NCI-H2227 (cell line): ENCODE measurements around the gene KIF21A.
"Not testable (repeated sequence)": the region's sequence is repeated elsewhere in the genome, so short reads cannot be mapped to it uniquely, and the experiment has no call there.

ENCODE experiments used
- DNase-seq: peaks from one replicate; lab custom pipeline; 2025; ENCODE audit not compliant: unreplicated experiment; lab: John Stamatoyannopoulos, UW

The KIF21A gene

DNA sequence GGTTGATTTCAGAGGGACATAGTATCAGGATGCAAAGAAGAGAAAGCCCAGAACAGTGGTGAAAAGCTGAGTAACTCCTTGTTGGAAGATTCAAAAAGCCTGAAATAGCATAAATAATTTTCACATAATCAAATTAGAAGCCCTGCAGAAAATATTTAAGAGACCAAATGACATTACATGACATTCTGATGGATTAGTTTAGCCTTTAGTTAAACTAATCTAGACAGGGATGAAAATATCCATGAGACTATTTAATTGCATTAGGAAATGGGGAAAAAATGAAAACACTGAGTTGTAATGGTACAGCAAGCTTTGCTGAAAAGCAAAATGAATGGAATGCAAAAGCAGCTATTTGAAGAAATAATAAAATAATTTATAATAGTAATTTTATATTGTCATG, 91.8 kb downstream of the KIF21A start:
- DNase-seq = no peak

DNA sequence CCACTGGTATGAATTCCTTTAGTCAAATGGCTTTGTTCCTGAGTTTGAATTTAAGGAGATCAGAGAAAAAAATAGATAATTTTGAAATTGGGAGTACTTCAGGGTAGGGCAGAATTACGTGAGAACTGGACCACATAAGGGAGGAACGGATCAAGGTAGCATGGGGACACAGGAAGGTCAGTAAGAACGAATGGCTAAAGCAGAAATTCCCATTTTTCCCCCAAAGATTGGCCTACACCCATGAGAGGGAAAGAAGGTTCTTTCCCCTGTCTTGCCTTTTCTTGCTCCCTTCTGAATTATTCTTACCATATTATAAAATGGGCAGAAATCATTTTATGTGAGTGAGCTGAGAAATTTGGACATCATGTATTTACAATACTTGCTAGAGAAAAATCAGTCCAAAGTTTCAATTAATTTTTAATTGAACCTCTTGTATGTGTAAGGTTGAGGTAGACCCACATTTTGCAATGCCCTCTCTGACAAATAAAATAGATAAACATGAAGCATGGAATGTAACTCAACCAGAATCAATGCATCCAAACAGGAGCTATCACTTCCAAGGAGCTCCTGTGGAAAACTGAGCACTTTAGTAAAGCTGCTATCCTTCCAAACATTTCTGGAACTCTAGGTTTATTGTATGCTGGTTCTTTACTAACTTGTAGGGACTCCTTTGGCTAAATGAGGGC, 93.8 kb downstream of the KIF21A start:
- DNase-seq = no peak

DNA sequence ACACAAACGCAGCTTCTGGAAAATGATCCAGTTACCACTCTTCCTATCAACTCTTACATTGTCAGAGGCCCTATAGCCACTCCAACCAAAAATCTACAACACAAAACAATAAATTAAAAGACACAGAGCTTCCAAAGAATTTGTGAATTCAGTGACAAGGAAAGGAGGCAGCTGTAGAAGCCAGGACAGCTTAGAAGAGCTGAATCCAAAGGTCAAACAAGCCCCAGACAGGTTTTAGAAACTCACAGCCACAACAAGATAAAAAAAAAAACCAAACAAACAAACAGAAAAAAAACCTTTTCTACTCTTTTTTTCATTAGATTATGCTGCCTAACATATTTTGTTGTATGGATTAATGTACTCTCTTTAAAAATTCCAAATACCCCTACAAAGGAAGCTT, 94.4 kb downstream of the KIF21A start:
- DNase-seq = no peak

- no peak for DNase-seq
These were observed 98.0 kb downstream of the KIF21A start for GRCh38 chr12:39344926-39345325.

DNA sequence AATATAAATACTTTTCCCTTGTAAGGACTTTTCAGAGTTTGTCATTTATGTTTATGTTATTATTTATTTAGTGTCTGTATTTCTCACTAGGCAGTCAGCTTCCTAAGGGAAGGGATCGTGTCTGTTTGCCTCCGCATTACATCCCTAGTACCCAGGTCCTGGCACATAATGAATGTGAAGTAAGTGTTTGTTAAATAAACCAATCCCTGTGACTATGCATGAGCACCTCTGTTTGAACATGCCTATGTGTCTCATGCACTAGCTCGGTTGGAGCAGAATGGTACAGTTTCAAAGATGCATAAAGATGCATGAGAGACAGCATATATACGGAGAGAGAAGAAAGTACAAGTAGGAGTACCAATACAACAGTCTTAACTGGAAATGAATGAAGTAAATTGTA, 99.3 kb downstream of the KIF21A start:
- no peak for DNase-seq

DNA sequence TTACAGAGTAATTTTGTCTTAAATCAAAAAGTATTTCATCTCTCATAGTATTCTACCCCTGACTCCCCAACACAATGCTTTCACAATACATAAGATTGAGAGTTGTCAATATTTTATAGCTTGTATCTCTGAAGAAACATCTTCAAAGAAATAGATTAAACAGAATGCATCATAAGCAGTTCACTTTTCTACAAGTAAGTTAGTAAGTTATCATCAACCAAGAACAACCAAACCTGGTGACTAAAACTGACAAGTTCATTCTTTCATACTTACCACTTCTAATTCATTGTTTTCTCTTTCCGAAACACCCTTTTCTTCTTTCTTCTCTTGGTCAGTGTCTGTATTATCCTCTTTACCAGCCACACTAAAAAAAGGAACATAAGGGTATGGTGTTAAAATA, 101.2 kb downstream of the KIF21A start:
- DNase-seq = no peak

GRCh38 chr12:39341179-39341578, 101.7 kb downstream of the KIF21A start:
- DNase-seq = no peak

GRCh38 chr12:39332661-39333175, 110.2 kb downstream of the KIF21A start:
- no peak for DNase-seq

- DNase-seq = no peak
These were observed 111.2 kb downstream of the KIF21A start for GRCh38 chr12:39331539-39332261.

GRCh38 chr12:39329876-39330275, 113.0 kb downstream of the KIF21A start:
- DNase-seq = no peak

DNA sequence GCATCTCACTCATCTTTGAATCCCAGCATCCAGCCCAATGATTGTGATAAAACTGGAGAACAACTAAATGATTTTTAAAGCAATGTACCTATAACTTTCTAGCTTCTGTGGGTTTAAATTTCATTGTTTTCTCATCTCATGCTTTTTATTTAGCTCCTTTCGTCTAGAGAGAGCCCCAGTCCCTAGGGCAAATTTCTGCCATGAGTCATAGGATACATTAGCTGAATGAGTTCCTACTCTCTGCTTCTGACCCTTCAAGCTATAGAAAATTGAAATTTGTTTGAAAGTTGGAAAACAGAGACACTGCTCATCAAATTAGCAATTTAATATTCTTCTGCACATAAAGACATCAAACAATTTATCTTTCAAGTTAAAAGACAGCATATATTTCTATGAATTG, 113.9 kb downstream of the KIF21A start:
- no peak for DNase-seq

DNA sequence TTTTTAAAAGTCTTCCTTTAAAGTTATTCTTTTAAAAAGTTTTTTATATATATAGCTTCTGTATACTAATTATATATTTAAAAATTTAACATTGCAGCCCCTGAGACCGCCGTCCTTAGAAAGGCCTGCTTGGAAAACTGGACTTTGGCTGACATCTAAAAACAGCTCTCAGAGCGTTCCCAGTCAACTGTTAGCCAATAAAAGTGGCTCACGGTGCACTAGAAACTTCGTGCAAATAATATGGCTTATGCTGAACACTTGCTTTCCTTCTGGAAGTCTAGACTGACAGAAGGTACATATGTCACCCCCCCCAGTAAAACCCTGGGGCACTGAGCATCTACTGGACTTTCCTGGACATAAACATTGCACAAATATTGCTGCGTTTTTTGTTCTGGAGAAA, 115.0 kb downstream of the KIF21A start:
- no peak for DNase-seq

GRCh38 chr12:39327510-39327909, 115.4 kb downstream of the KIF21A start:
- DNase-seq = no peak

DNA sequence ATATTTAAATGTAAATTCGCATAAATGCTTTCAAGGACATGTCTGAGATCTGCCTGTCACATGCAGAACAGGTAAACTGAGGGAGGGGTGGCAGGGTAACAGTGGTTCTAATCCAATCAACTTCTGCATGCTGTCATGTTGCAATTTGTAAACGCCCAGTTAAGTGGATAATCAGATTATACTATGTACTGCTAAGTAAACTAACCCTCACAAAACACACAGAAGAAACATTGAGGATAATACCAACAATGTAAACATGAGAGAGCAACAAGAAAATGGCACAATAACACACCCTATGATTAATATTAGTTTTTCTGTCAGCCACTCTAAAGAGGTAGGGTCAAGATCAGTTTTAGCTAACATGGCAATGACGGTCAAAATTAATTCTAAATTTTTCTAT, 123.7 kb downstream of the KIF21A start:
- DNase-seq = no peak

DNA sequence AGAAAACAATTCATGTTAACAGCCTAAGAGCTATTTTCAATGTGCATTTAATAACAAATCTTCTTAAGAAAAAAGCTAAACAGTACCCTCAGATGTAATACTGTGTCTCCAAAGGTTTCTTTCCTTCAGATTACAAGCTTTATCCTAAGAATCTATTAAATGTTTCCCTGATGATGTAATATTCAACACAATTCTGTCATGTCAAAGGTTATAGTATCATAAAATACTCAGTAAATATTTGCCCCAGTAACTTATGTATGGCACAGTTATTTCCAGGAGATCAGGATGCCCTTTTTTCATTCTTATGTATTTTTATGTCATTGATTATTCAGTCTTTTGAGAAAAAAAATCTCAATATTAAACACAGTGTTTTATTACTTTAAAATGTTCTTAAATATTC, 128.4 kb downstream of the KIF21A start:
- DNase-seq = no peak

- no peak for DNase-seq
These were observed 133.4 kb downstream of the KIF21A start for GRCh38 chr12:39309516-39309915.

- no peak for DNase-seq
These were observed 141.5 kb downstream of the KIF21A start for GRCh38 chr12:39301422-39301821.

- no peak for DNase-seq
These were observed 142.1 kb downstream of the KIF21A start for GRCh38 chr12:39300799-39301198.

DNA sequence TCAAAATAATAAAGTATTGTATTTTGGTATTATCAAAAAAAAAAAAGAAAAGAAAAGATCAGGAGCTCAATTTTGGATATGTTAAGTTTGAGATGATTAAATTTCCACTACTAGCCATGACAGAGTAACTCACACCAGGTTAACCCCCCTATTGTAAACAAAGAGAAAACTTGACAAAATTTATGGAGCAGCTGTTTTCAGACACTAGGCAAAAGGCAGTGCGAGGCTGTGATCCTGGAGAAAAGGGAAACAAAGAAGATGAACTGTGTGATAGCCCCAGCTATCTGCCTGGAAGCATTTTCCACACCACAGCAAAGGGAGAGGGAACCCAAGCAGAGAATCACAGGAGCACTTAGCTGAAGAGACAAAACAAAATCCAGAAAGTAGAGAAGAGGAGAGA, 145.0 kb downstream of the KIF21A start:
- DNase-seq = no peak

GRCh38 chr12:39296496-39296895, 146.4 kb downstream of the KIF21A start:
- no peak for DNase-seq

DNA sequence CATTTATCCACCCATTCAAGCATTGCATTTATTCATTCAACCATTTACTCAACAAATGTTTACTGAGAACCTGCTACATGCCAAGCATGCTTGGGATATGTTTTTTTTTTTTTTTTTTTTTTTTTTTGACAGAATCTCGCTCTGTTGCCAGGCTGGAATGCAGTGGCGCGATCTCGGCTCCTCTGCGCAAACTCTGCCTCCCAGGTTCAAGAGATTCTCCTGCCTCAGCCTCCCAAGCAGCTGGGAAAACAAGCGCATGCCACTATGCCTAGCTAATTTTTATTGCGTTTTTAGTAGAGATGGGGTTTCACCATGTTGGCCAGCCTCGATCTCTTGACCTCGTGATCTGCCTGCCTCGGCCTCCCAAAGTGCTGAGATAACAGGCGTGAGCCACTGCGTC, 147.3 kb downstream of the KIF21A start:
- not testable (repeated sequence) for DNase-seq

GRCh38 chr12:39294715-39295114, 148.2 kb downstream of the KIF21A start:
- DNase-seq = no peak
